Suppressor macrophage (primary cell): Measurements from ENCODE around the gene MARCOL.
A peak's percentile ranks its signal among the peaks of the same experiment; 100 is the strongest.
"Not testable (repeated sequence)": the region's sequence is repeated elsewhere in the genome, so short reads cannot be mapped to it uniquely, and the experiment has no call there.

Source experiments
- DNase-seq, 4 experiments: peaks; one replicate each; pipeline ENCODE4 v3.0.0-alpha.2; 2020 to 2022

The MARCOL gene

GRCh38 chr5:148268566-148268965 is 30.2 kb downstream of the MARCOL start, which contains the start of gene SPINK13:
Gene SPINK13 (plus strand): TSS chr5:148268794. CDS start chr5:148270073, 1,279 bp downstream.
- no peak for DNase-seq

GRCh38 chr5:148275129-148275528 is 36.8 kb downstream of the MARCOL start:
- DNase-seq: not testable (repeated sequence)

- not testable (repeated sequence) for DNase-seq
Measured at GRCh38 chr5:148280893-148281292, 42.6 kb downstream of the MARCOL start.

GRCh38 chr5:148281336-148281735 is 43.0 kb downstream of the MARCOL start:
- DNase-seq: not testable (repeated sequence)

GRCh38 chr5:148290271-148291195 is 52.2 kb downstream of the MARCOL start:
- DNase-seq: peak; percentile 4 to 53 (median 32)
